GM12873 (cell line): Measurements from ENCODE around the gene EPHA8.

Experiments
- CTCF ChIP-seq: IDR thresholded peaks from 2 replicates; pipeline ENCODE4 v1.5.1; 2012; ENCODE audit warnings: low read depth, mild to moderate bottlenecking, moderate library complexity, low read length, control low read depth; ENCODE audit not compliant: insufficient read depth; ENCODE audit errors: missing control alignments

EPHA8 gene

GRCh38 chr1:22536506-22536905 lies 26.8 kb upstream of the EPHA8 start:
- no peak for TF ChIP-seq CTCF

GRCh38 chr1:22537441-22538139 lies 25.7 kb upstream of the EPHA8 start:
- no peak for TF ChIP-seq CTCF

GRCh38 chr1:22539510-22540118 lies 23.7 kb upstream of the EPHA8 start:
- TF ChIP-seq CTCF = no peak

GRCh38 chr1:22540337-22540736 lies 23.0 kb upstream of the EPHA8 start:
- no peak for TF ChIP-seq CTCF

- TF ChIP-seq CTCF = no peak
Measured at GRCh38 chr1:22542886-22543285, 20.4 kb upstream of the EPHA8 start.

DNA sequence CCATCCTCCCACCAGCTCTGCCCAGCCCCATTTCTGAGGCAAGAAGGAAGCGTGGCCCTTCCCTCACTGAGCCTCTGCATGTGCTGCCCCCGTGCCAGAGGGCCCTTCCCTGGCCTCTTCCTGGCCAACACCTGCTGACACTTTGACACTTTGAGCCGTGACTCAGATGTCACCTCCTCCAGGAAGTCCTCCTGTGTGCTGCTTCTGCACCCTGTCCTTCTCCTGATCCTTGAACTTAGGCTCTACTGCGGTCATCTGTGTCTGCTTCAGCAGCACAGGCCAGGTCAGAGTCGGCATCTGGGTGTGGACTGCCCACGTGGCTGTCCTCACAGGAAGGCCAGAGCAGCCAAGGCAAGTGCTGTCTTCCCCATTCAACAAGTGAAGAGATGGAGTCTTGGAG lies 19.6 kb upstream of the EPHA8 start:
- TF ChIP-seq CTCF = no peak

- TF ChIP-seq CTCF = no peak
Measured at GRCh38 chr1:22544606-22545005, 18.7 kb upstream of the EPHA8 start.
